MCF 10A (cell line): ENCODE data around the gene MCC. TPM values are rescaled to one million over a fixed set of nuclear protein-coding genes. Genes with fewer than 3 reads are reported as not detected.

Experiments used
- BruUV-seq: library from RNA; stranded (reverse); fragments of 400-500 nt; replicated peaks from 2 replicates; lab custom pipeline; 2021; lab: Mats Ljungman, UMichigan
- CTCF ChIA-PET: fragments of 300-600 bp; sonication (Branson Sonifier 250); formaldehyde crosslinking; extraction: SDS; loops from one replicate; lab custom pipeline; 2021; ENCODE audit warnings: antibody characterized with exemption, inconsistent platforms; lab: Yijun Ruan, JAX
- POLR2A ChIA-PET: fragments of 300-600, 350-650 bp; sonication (Branson Sonifier 250); formaldehyde crosslinking; extraction: SDS; loops from one replicate; lab custom pipeline; 2020; ENCODE audit warnings: antibody characterized with exemption, inconsistent platforms; lab: Yijun Ruan, JAX
- DNase-seq: peaks from one replicate; pipeline ENCODE4 v3.0.0-alpha.2; 2018; ENCODE audit not compliant: unreplicated experiment
- H3K27ac Mint-ChIP-seq: one replicate; pipeline ENCODE4 v1.8.0; 2022; ENCODE audit warnings: mild to moderate bottlenecking, low read depth, mixed read lengths; ENCODE audit not compliant: unreplicated experiment
- H3K27me3 Mint-ChIP-seq: one replicate; pipeline ENCODE4 v1.8.0; 2022; ENCODE audit warnings: mixed read lengths; ENCODE audit not compliant: insufficient read depth, unreplicated experiment
- H3K36me3 Mint-ChIP-seq: one replicate; pipeline ENCODE4 v1.8.0; 2022; ENCODE audit warnings: mild to moderate bottlenecking, moderate library complexity, mixed read lengths; ENCODE audit not compliant: insufficient read depth, unreplicated experiment
- H3K4me1 Mint-ChIP-seq: one replicate; pipeline ENCODE4 v1.8.0; 2022; ENCODE audit warnings: mixed read lengths; ENCODE audit not compliant: insufficient read depth, unreplicated experiment
- H3K4me3 Mint-ChIP-seq: one replicate; pipeline ENCODE4 v1.8.0; 2022; ENCODE audit warnings: mild to moderate bottlenecking, moderate library complexity, mixed read lengths; ENCODE audit not compliant: unreplicated experiment
- H3K9me3 Mint-ChIP-seq: one replicate; pipeline ENCODE4 v1.8.0; 2022; ENCODE audit warnings: mixed read lengths; ENCODE audit not compliant: unreplicated experiment
- CTCF ChIP-seq: fragments of 200-600 bp; IDR thresholded peaks from one replicate; pipeline ENCODE4 v1.8.0; 2022; ENCODE audit warnings: antibody characterized with exemption, mild to moderate bottlenecking; ENCODE audit not compliant: unreplicated experiment
- intact Hi-C: fragments of 100-400 bp; cut with micrococcal nuclease; formaldehyde crosslinking; loops from 2 replicates; pipeline ENCODE4 v1.14.1; 2022
- total RNA-seq: library from RNA; stranded (reverse); gene quantifications from 2 replicates; pipeline ENCODE4 v1.2.3, GENCODE V29; 2022

MCC gene
- total RNA-seq, 1 experiment from 2014 or later, result 25.3 TPM

GRCh38 chr5:113508756-113509155 lies 20.5 kb upstream of the MCC start:
- ChIA-PET CTCF (interaction anchor here (5.9 to 9.0 kb wide), 3 partner anchors 128 to 512 kb away, joined by 73 to 109 read pairs (median 77); no protein-coding TSS in a partner anchor), POLR2A (interaction anchor here (0.6 to 2.9 kb wide), 4 partner anchors 21 to 512 kb away, joined by 3 to 25 read pairs (median 8); partner anchors contain the start of gene MCC)
- intact Hi-C loops, result no loop called here
- H3K27ac Mint-ChIP-seq, result no peak overlapping the region
- H3K27me3 Mint-ChIP-seq, result no peaks in the 10 kb centered on the region
- H3K36me3 Mint-ChIP-seq, result no peaks in the 10 kb centered on the region
- H3K4me1 Mint-ChIP-seq, result peaks cover 25% of the 10 kb centered on the region
- H3K9me3 Mint-ChIP-seq, result no peaks in the 10 kb centered on the region
- no TSS peak for BruUV-seq
- TF ChIP-seq CTCF, result no peak
- no peak overlapping the region for H3K4me3 Mint-ChIP-seq
- no peak for DNase-seq

GRCh38 chr5:113507601-113508000 lies 19.3 kb upstream of the MCC start:
- BruUV-seq, result no TSS peak
- H3K27me3 Mint-ChIP-seq, result no peaks in the 10 kb centered on the region
- DNase-seq, result no peak
- no peak overlapping the region for H3K27ac Mint-ChIP-seq
- no peak for TF ChIP-seq CTCF
- ChIA-PET CTCF (interaction anchor here (0.6 to 9.0 kb wide), 4 partner anchors 17 to 511 kb away, joined by 3 to 109 read pairs (median 8); no protein-coding TSS in a partner anchor), POLR2A (interaction anchor here (1.5 kb wide), 1 partner anchor 19 kb away, joined by 4 read pairs; the partner anchor contains the start of gene MCC)
- intact Hi-C loops, result no loop called here
- no peak overlapping the region for H3K4me3 Mint-ChIP-seq
- no peaks in the 10 kb centered on the region for H3K36me3 Mint-ChIP-seq
- peaks cover 16% of the 10 kb centered on the region for H3K4me1 Mint-ChIP-seq
- no peaks in the 10 kb centered on the region for H3K9me3 Mint-ChIP-seq

- TF ChIP-seq CTCF, result no peak
- Mint-ChIP-seq H3K4me3 (no peak overlapping the region), H3K36me3 (no peaks in the 10 kb centered on the region), H3K4me1 (peaks cover 14% of the 10 kb centered on the region), H3K9me3 (peaks cover 6% of the 10 kb centered on the region), H3K27me3 (no peaks in the 10 kb centered on the region), H3K27ac (no peak overlapping the region)
- POLR2A ChIA-PET, result interaction anchor here (0.8 to 1.2 kb wide), 2 partner anchors 15 to 18 kb away, joined by 3 to 5 read pairs; no protein-coding TSS in a partner anchor
- DNase-seq, result peak; percentile 33
- intact Hi-C loops, result loop anchor here (2.0 kb wide), 1 partner anchor 16 kb away; the partner anchor contains the start of gene MCC
- BruUV-seq, result no TSS peak
- CTCF ChIA-PET, result interaction anchor here (0.6 to 2.8 kb wide), 5 partner anchors 126 to 510 kb away, joined by 3 to 13 read pairs (median 4); no protein-coding TSS in a partner anchor
Observed at GRCh38 chr5:113505181-113505580, 16.9 kb upstream of the MCC start.

GRCh38 chr5:113503146-113503545 lies 14.9 kb upstream of the MCC start:
- ChIA-PET CTCF (interaction anchor here (0.5 to 2.8 kb wide), 10 partner anchors 9 to 507 kb away, joined by 3 to 11 read pairs (median 3); partner anchors contain the start of gene YTHDC2), POLR2A (interaction anchor here (1.2 kb wide), 1 partner anchor 124 kb away, joined by 3 read pairs; no protein-coding TSS in a partner anchor)
- H3K27ac Mint-ChIP-seq, result no peak overlapping the region
- H3K36me3 Mint-ChIP-seq, result no peaks in the 10 kb centered on the region
- intact Hi-C loops, result no loop called here
- DNase-seq, result no peak
- TF ChIP-seq CTCF, result no peak
- H3K4me3 Mint-ChIP-seq, result no peak overlapping the region
- peaks cover 10% of the 10 kb centered on the region for H3K9me3 Mint-ChIP-seq
- no peaks in the 10 kb centered on the region for H3K27me3 Mint-ChIP-seq
- H3K4me1 Mint-ChIP-seq, result peaks cover 11% of the 10 kb centered on the region
- no TSS peak for BruUV-seq
